Germinal center (tissue), 1 donor: ENCODE results near the gene EMSY.
A peak's percentile ranks its signal among the peaks of the same experiment; 100 is the strongest.

Experiments used
- DNase-seq: peaks from one replicate; pipeline ENCODE4 v3.0.0; 2012; ENCODE audit warnings: mixed read lengths, low spot score

Gene EMSY

GRCh38 chr11:76597533-76598425 is 153.0 kb downstream of the EMSY start:
- DNase-seq = no peak

- DNase-seq = peak; percentile 64
These were observed 153.6 kb downstream of the EMSY start for GRCh38 chr11:76598426-76598839.

- no peak for DNase-seq
These were observed 154.5 kb downstream of the EMSY start for GRCh38 chr11:76599041-76600013.

- no peak for DNase-seq
These were observed 155.4 kb downstream of the EMSY start for GRCh38 chr11:76600124-76600655.

GRCh38 chr11:76601272-76601671 is 156.5 kb downstream of the EMSY start:
- DNase-seq = no peak

GRCh38 chr11:76601724-76602123 is 156.9 kb downstream of the EMSY start:
- DNase-seq = no peak

GRCh38 chr11:76602431-76602861 is 157.6 kb downstream of the EMSY start:
- no peak for DNase-seq
